Measurements from ENCODE around the gene LYZL2.
"Not testable (repeated sequence)": the region's sequence is repeated elsewhere in the genome, so short reads cannot be mapped to it uniquely, and the experiment has no call there.

Gene LYZL2

GRCh38 chr10:30629653-30630052 is at the start of gene LYZL2:
Gene LYZL2 (minus strand): TSS chr10:30629753. CDS start chr10:30626915, 2,838 bp downstream.
- Histone ChIP-seq H3K9me3 (ENCODE audit: control insufficient read depth, low read length) (no peaks in the 10 kb centered on the region), H3K9ac (ENCODE audit: low read length) (no peak within 1 kb of the TSS), H3K4me3 (ENCODE audit: low read length) (no peak within 1 kb of the TSS), H3K4me1 (ENCODE audit: control insufficient read depth, insufficient read depth, low read length) (peaks cover 15% of the 10 kb centered on the region), H3K36me3 (ENCODE audit: control insufficient read depth, insufficient read depth, low read length, severe bottlenecking) (no peaks in the 10 kb centered on the region), H3K27me3 (replicated peaks; ENCODE audit: control insufficient read depth, insufficient read depth, low read length) (no peaks in the 10 kb centered on the region)
- DNase-seq (ENCODE audit: low read depth) = no peak

- not testable (repeated sequence) for H3K36me3 ChIP-seq (ENCODE audit: control insufficient read depth, insufficient read depth, low read length, severe bottlenecking); H3K4me3 ChIP-seq (ENCODE audit: low read length); H3K9me3 ChIP-seq (ENCODE audit: control insufficient read depth, low read length); H3K9ac ChIP-seq (ENCODE audit: low read length); H3K27me3 ChIP-seq (replicated peaks; ENCODE audit: control insufficient read depth, insufficient read depth, low read length); DNase-seq (ENCODE audit: low read depth)
- H3K4me1 ChIP-seq (ENCODE audit: control insufficient read depth, insufficient read depth, low read length) = peaks cover 20% of the 10 kb centered on the region
These were observed 48.1 kb upstream of the LYZL2 start for GRCh38 chr10:30677616-30678015.

GRCh38 chr10:30677146-30677545 is 47.6 kb upstream of the LYZL2 start:
- H3K9me3 ChIP-seq (ENCODE audit: control insufficient read depth, low read length); H3K4me3 ChIP-seq (ENCODE audit: low read length); H3K36me3 ChIP-seq (ENCODE audit: control insufficient read depth, insufficient read depth, low read length, severe bottlenecking); DNase-seq (ENCODE audit: low read depth); H3K27me3 ChIP-seq (replicated peaks; ENCODE audit: control insufficient read depth, insufficient read depth, low read length); H3K9ac ChIP-seq (ENCODE audit: low read length): not testable (repeated sequence)
- H3K4me1 ChIP-seq (ENCODE audit: control insufficient read depth, insufficient read depth, low read length) = peaks cover 20% of the 10 kb centered on the region

- no peaks in the 10 kb centered on the region for H3K9me3 ChIP-seq (ENCODE audit: control insufficient read depth, low read length)
- peaks cover 9% of the 10 kb centered on the region for H3K4me1 ChIP-seq (ENCODE audit: control insufficient read depth, insufficient read depth, low read length)
- H3K27me3 ChIP-seq (replicated peaks; ENCODE audit: control insufficient read depth, insufficient read depth, low read length) = no peaks in the 10 kb centered on the region
- H3K4me3 ChIP-seq (ENCODE audit: low read length) = no peak overlapping the region
- H3K36me3 ChIP-seq (ENCODE audit: control insufficient read depth, insufficient read depth, low read length, severe bottlenecking) = no peaks in the 10 kb centered on the region
- no peak for DNase-seq (ENCODE audit: low read depth)
- no peak overlapping the region for H3K9ac ChIP-seq (ENCODE audit: low read length)
These were observed 46.5 kb upstream of the LYZL2 start for GRCh38 chr10:30675791-30676718.

GRCh38 chr10:30674796-30675195 is 45.2 kb upstream of the LYZL2 start:
- Histone ChIP-seq H3K27me3 (replicated peaks; ENCODE audit: control insufficient read depth, insufficient read depth, low read length) (no peaks in the 10 kb centered on the region), H3K9ac (ENCODE audit: low read length) (peak overlapping the region; percentile 41), H3K4me3 (ENCODE audit: low read length) (peak overlapping the region; percentile 65), H3K36me3 (ENCODE audit: control insufficient read depth, insufficient read depth, low read length, severe bottlenecking) (no peaks in the 10 kb centered on the region), H3K4me1 (ENCODE audit: control insufficient read depth, insufficient read depth, low read length) (peaks cover 5% of the 10 kb centered on the region), H3K9me3 (ENCODE audit: control insufficient read depth, low read length) (no peaks in the 10 kb centered on the region)
- DNase-seq (ENCODE audit: low read depth) = no peak

GRCh38 chr10:30673262-30673661 is 43.7 kb upstream of the LYZL2 start:
- H3K36me3 ChIP-seq (ENCODE audit: control insufficient read depth, insufficient read depth, low read length, severe bottlenecking); H3K27me3 ChIP-seq (replicated peaks; ENCODE audit: control insufficient read depth, insufficient read depth, low read length); DNase-seq (ENCODE audit: low read depth); H3K4me1 ChIP-seq (ENCODE audit: control insufficient read depth, insufficient read depth, low read length); H3K9ac ChIP-seq (ENCODE audit: low read length); H3K9me3 ChIP-seq (ENCODE audit: control insufficient read depth, low read length); H3K4me3 ChIP-seq (ENCODE audit: low read length): not testable (repeated sequence)

- not testable (repeated sequence) for H3K9ac ChIP-seq (ENCODE audit: low read length); H3K27me3 ChIP-seq (replicated peaks; ENCODE audit: control insufficient read depth, insufficient read depth, low read length); DNase-seq (ENCODE audit: low read depth); H3K36me3 ChIP-seq (ENCODE audit: control insufficient read depth, insufficient read depth, low read length, severe bottlenecking); H3K4me1 ChIP-seq (ENCODE audit: control insufficient read depth, insufficient read depth, low read length); H3K9me3 ChIP-seq (ENCODE audit: control insufficient read depth, low read length); H3K4me3 ChIP-seq (ENCODE audit: low read length)
These were observed 42.8 kb upstream of the LYZL2 start for GRCh38 chr10:30672338-30672737.

- peak; percentile 90 for DNase-seq (ENCODE audit: low read depth)
- Histone ChIP-seq H3K27me3 (replicated peaks; ENCODE audit: control insufficient read depth, insufficient read depth, low read length) (no peaks in the 10 kb centered on the region), H3K9ac (ENCODE audit: low read length) (peak overlapping the region; percentile 72), H3K9me3 (ENCODE audit: control insufficient read depth, low read length) (no peaks in the 10 kb centered on the region), H3K36me3 (ENCODE audit: control insufficient read depth, insufficient read depth, low read length, severe bottlenecking) (no peaks in the 10 kb centered on the region), H3K4me3 (ENCODE audit: low read length) (peak overlapping the region; percentile 70), H3K4me1 (ENCODE audit: control insufficient read depth, insufficient read depth, low read length) (peaks cover 8% of the 10 kb centered on the region)
These were observed 41.6 kb upstream of the LYZL2 start for GRCh38 chr10:30671026-30671616.

GRCh38 chr10:30667982-30668381 is 38.4 kb upstream of the LYZL2 start:
- not testable (repeated sequence) for H3K36me3 ChIP-seq (ENCODE audit: control insufficient read depth, insufficient read depth, low read length, severe bottlenecking); H3K9ac ChIP-seq (ENCODE audit: low read length); H3K4me1 ChIP-seq (ENCODE audit: control insufficient read depth, insufficient read depth, low read length); H3K27me3 ChIP-seq (replicated peaks; ENCODE audit: control insufficient read depth, insufficient read depth, low read length); H3K9me3 ChIP-seq (ENCODE audit: control insufficient read depth, low read length); H3K4me3 ChIP-seq (ENCODE audit: low read length); DNase-seq (ENCODE audit: low read depth)

GRCh38 chr10:30663403-30663802 is 33.9 kb upstream of the LYZL2 start:
- not testable (repeated sequence) for H3K36me3 ChIP-seq (ENCODE audit: control insufficient read depth, insufficient read depth, low read length, severe bottlenecking); H3K4me1 ChIP-seq (ENCODE audit: control insufficient read depth, insufficient read depth, low read length); H3K4me3 ChIP-seq (ENCODE audit: low read length); DNase-seq (ENCODE audit: low read depth); H3K9me3 ChIP-seq (ENCODE audit: control insufficient read depth, low read length); H3K9ac ChIP-seq (ENCODE audit: low read length); H3K27me3 ChIP-seq (replicated peaks; ENCODE audit: control insufficient read depth, insufficient read depth, low read length)

- Histone ChIP-seq H3K4me3 (ENCODE audit: low read length) (no peak overlapping the region), H3K9me3 (ENCODE audit: control insufficient read depth, low read length) (no peaks in the 10 kb centered on the region), H3K27me3 (replicated peaks; ENCODE audit: control insufficient read depth, insufficient read depth, low read length) (no peaks in the 10 kb centered on the region), H3K36me3 (ENCODE audit: control insufficient read depth, insufficient read depth, low read length, severe bottlenecking) (no peaks in the 10 kb centered on the region), H3K9ac (ENCODE audit: low read length) (no peak overlapping the region), H3K4me1 (ENCODE audit: control insufficient read depth, insufficient read depth, low read length) (no peaks in the 10 kb centered on the region)
- DNase-seq (ENCODE audit: low read depth) = no peak
These were observed 33.3 kb upstream of the LYZL2 start for GRCh38 chr10:30662814-30663213.

All from adipocyte (in vitro differentiated cells).